ENCODE measurements around the gene KRTAP19-8. TPM values are rescaled to one million over a fixed set of nuclear protein-coding genes. Genes with fewer than 3 reads are reported as not detected.

Gene KRTAP19-8
- total RNA-seq = not detected in 2 replicates
- long read RNA-seq = 0 reads

DNA sequence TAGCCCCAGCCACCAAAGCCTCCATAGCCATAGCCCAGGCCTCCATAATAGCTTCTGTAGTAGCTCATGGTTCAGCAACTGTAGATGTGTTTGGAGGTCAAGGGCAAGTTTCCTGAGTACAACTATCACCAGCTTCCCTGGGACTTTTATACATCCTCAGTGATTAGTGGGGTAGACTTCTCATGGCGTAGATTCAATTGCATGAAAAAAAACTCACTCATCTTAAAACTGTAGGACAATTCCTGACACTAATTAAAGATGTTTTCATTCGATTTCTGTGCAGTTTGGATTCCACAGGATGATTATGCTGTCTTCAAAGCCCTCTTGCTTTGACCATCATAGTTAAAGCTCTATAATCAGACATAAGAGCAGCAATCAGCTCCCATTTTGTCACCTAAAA lies at the start of gene KRTAP19-8:
Gene KRTAP19-8 (minus strand): TSS at position 101 of the 400 bp plus-strand sequence. CDS start 33 bp downstream, at position 68.
- H3K27me3 Mint-ChIP-seq = peaks cover 5% of the 10 kb centered on the region
- no peak within 1 kb of the TSS for H3K27ac Mint-ChIP-seq
- no peak for TF ChIP-seq CTCF (IDR thresholded peaks at IDR 0.05; ENCODE audit: unreplicated experiment)
- no peaks in the 10 kb centered on the region for H3K9me3 Mint-ChIP-seq (ENCODE audit: low read depth)
- H3K36me3 Mint-ChIP-seq (ENCODE audit: insufficient read depth) = no peaks in the 10 kb centered on the region
- no peak for DNase-seq (ENCODE audit: low spot score, unreplicated experiment)
- no peak within 1 kb of the TSS for H3K4me3 Mint-ChIP-seq (ENCODE audit: low read depth)
- no peaks in the 10 kb centered on the region for H3K4me1 Mint-ChIP-seq (ENCODE audit: low read depth)

- Mint-ChIP-seq H3K27me3 (no peaks in the 10 kb centered on the region), H3K4me3 (ENCODE audit: low read depth) (no peak overlapping the region), H3K36me3 (ENCODE audit: insufficient read depth) (no peaks in the 10 kb centered on the region), H3K27ac (no peak overlapping the region), H3K9me3 (ENCODE audit: low read depth) (peaks cover 3% of the 10 kb centered on the region), H3K4me1 (ENCODE audit: low read depth) (no peaks in the 10 kb centered on the region)
- TF ChIP-seq CTCF (IDR thresholded peaks at IDR 0.05; ENCODE audit: unreplicated experiment) = no peak
- no peak for DNase-seq (ENCODE audit: low spot score, unreplicated experiment)
Observed at GRCh38 chr21:31087639-31088473, 49.6 kb upstream of the KRTAP19-8 start.

DNA sequence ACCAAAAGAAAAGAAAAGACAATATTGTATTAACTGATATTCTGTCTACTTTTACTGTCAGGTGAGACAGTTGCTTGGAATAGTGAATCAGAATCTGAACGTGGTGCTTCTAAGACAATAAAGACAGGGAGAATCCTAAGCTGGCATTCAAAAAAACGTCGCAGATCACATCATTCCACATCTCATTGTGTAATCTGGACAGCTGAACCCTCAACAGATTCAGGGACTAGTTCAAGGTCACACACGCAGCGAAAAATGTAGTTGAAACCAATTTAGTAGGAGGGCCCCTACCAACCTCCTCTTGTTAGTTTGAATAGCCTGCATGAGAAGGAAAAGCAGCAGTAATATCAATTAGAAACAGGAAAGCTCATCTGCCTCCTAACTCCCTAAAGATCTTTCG lies 46.4 kb upstream of the KRTAP19-8 start:
- DNase-seq (ENCODE audit: low spot score, unreplicated experiment) = no peak
- Mint-ChIP-seq H3K36me3 (ENCODE audit: insufficient read depth) (no peaks in the 10 kb centered on the region), H3K27me3 (no peaks in the 10 kb centered on the region), H3K9me3 (ENCODE audit: low read depth) (peaks cover 3% of the 10 kb centered on the region), H3K4me1 (ENCODE audit: low read depth) (no peaks in the 10 kb centered on the region), H3K4me3 (ENCODE audit: low read depth) (no peak overlapping the region), H3K27ac (no peak overlapping the region)
- no peak for TF ChIP-seq CTCF (IDR thresholded peaks at IDR 0.05; ENCODE audit: unreplicated experiment)

DNA sequence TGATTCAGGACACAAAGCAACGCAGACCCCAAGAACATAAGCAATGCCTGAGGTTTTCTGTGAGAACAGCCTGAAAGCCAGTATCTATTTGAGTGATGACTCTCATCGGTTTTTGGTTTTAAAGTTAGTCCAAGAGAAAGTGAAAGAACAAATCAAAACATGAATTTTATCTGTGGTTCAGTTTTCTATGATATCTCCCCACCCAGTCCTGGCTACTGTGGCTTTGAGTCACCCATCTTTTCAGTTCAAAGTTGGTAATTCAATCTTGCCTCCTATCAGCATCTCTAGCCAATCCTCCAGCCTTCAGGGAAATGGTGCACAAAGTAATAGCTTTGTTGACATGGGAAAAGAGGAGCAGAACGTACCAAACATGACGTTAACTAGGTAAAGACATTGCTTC lies 40.5 kb upstream of the KRTAP19-8 start:
- Mint-ChIP-seq H3K4me1 (ENCODE audit: low read depth) (no peaks in the 10 kb centered on the region), H3K27ac (no peak overlapping the region), H3K4me3 (ENCODE audit: low read depth) (no peak overlapping the region)

DNA sequence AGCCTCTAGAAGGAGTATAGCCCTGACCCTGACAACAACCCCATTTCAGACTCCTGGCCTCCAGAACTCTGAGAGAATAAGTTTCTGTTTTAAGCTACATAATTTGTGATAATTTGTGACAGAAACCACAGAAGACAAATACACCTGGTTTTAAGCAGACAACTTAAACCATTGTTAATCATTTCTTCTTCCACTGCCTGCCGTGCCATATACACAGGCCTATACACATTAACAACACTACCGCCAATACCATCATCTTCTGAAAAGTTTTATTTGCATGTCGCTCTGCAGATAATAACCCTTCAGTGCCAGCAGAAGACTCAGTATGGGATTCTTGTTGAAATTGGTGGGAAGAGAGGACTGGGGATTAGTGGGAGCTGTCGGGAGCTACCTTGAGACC lies 39.9 kb upstream of the KRTAP19-8 start:
- Mint-ChIP-seq H3K4me1 (ENCODE audit: low read depth) (no peaks in the 10 kb centered on the region), H3K4me3 (ENCODE audit: low read depth) (no peak overlapping the region), H3K9me3 (ENCODE audit: low read depth) (no peaks in the 10 kb centered on the region), H3K27ac (no peak overlapping the region), H3K27me3 (no peaks in the 10 kb centered on the region), H3K36me3 (ENCODE audit: insufficient read depth) (no peaks in the 10 kb centered on the region)
- DNase-seq (ENCODE audit: low spot score, unreplicated experiment) = no peak
- TF ChIP-seq CTCF (IDR thresholded peaks at IDR 0.05; ENCODE audit: unreplicated experiment) = no peak

More for the DNA sequence above, 40.5 kb upstream of the KRTAP19-8 start:
- no peak for DNase-seq (ENCODE audit: low spot score, unreplicated experiment)
- no peaks in the 10 kb centered on the region for H3K27me3 Mint-ChIP-seq
- no peaks in the 10 kb centered on the region for H3K9me3 Mint-ChIP-seq (ENCODE audit: low read depth)
- TF ChIP-seq CTCF (IDR thresholded peaks at IDR 0.05; ENCODE audit: unreplicated experiment) = no peak
- H3K36me3 Mint-ChIP-seq (ENCODE audit: insufficient read depth) = no peaks in the 10 kb centered on the region

All from progenitor cell of endocrine pancreas (in vitro differentiated cells).